ENCODE results near the gene ACCS.

Gene ACCS

GRCh38 chr11:44095506-44096359 lies 29.7 kb downstream of the ACCS start, which contains the start of gene EXT2:
Gene EXT2, plus strand, starts transcription at chr11:44095678. Its CDS starts 12,035 bp downstream, at chr11:44107713.
- H3K79me2 ChIP-seq (ENCODE audit: insufficient read depth, low read length): no peaks in the 10 kb centered on the region
- H3K36me3 ChIP-seq (ENCODE audit: low read length): no peaks in the 10 kb centered on the region; the same call in 1 of the 2 replicates
- no peak within 1 kb of the TSS for H3K27ac ChIP-seq (ENCODE audit: low read depth, low read length)
- peak within 1 kb of the TSS; percentile 94 for H2AFZ ChIP-seq (ENCODE audit: low read depth, low read length, severe bottlenecking)
- no peaks in the 10 kb centered on the region for H3F3A ChIP-seq (ENCODE audit: insufficient read depth)
- H3K9me3 ChIP-seq (ENCODE audit: insufficient read depth, low read length): no peaks in the 10 kb centered on the region
- TF ChIP-seq EZH2phosphoT487 (conservative IDR thresholded peaks at IDR 0.05; ENCODE audit: low read length): no peak
- TF ChIP-seq, protein P1, sequence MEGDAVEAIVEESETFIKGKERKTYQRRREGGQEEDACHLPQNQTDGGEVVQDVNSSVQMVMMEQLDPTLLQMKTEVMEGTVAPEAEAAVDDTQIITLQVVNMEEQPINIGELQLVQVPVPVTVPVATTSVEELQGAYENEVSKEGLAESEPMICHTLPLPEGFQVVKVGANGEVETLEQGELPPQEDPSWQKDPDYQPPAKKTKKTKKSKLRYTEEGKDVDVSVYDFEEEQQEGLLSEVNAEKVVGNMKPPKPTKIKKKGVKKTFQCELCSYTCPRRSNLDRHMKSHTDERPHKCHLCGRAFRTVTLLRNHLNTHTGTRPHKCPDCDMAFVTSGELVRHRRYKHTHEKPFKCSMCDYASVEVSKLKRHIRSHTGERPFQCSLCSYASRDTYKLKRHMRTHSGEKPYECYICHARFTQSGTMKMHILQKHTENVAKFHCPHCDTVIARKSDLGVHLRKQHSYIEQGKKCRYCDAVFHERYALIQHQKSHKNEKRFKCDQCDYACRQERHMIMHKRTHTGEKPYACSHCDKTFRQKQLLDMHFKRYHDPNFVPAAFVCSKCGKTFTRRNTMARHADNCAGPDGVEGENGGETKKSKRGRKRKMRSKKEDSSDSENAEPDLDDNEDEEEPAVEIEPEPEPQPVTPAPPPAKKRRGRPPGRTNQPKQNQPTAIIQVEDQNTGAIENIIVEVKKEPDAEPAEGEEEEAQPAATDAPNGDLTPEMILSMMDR (IDR thresholded peaks at IDR 0.05; ENCODE audit: insufficient read depth, low read length, poor library complexity, severe bottlenecking): peak; percentile 82
- no peaks in the 10 kb centered on the region for H3K27me3 ChIP-seq (ENCODE audit: low read length)
- no peaks in the 10 kb centered on the region for H3K9me2 ChIP-seq (replicated peaks; ENCODE audit: insufficient read depth, low read length)
- peak within 1 kb of the TSS; percentile 72 for H3K9ac ChIP-seq (ENCODE audit: low read length)
- H3K4me3 ChIP-seq (ENCODE audit: insufficient read depth, low read length, poor library complexity, severe bottlenecking): peak within 1 kb of the TSS; percentile 77
- peak within 1 kb of the TSS; percentile 82 for H3K4me2 ChIP-seq (ENCODE audit: low read depth, low read length, poor library complexity, severe bottlenecking)
- H4K20me1 ChIP-seq (ENCODE audit: low read depth, low read length): no peaks in the 10 kb centered on the region

GRCh38 chr11:44096360-44097185 lies 30.5 kb downstream of the ACCS start:
- no peaks in the 10 kb centered on the region for H3K27me3 ChIP-seq (ENCODE audit: low read length)
- TF ChIP-seq EZH2phosphoT487 (conservative IDR thresholded peaks at IDR 0.05; ENCODE audit: low read length): no peak
- TF ChIP-seq, protein P1 (IDR thresholded peaks at IDR 0.05; ENCODE audit: insufficient read depth, low read length, poor library complexity, severe bottlenecking): no peak
- H3K9me3 ChIP-seq (ENCODE audit: insufficient read depth, low read length): no peaks in the 10 kb centered on the region
- no peaks in the 10 kb centered on the region for H3K79me2 ChIP-seq (ENCODE audit: insufficient read depth, low read length)
- H3K9ac ChIP-seq (ENCODE audit: low read length): peak overlapping the region; percentile 72
- no peaks in the 10 kb centered on the region for H3K9me2 ChIP-seq (replicated peaks; ENCODE audit: insufficient read depth, low read length)
- no peaks in the 10 kb centered on the region for H3F3A ChIP-seq (ENCODE audit: insufficient read depth)
- peak overlapping the region; percentile 77 for H3K4me3 ChIP-seq (ENCODE audit: insufficient read depth, low read length, poor library complexity, severe bottlenecking)
- peak overlapping the region; percentile 94 for H2AFZ ChIP-seq (ENCODE audit: low read depth, low read length, severe bottlenecking)
- no peaks in the 10 kb centered on the region for H4K20me1 ChIP-seq (ENCODE audit: low read depth, low read length)
- no peak overlapping the region for H3K27ac ChIP-seq (ENCODE audit: low read depth, low read length)
- H3K36me3 ChIP-seq (ENCODE audit: low read length): no peaks in the 10 kb centered on the region; the same call in 1 of the 2 replicates
- peak overlapping the region; percentile 82 for H3K4me2 ChIP-seq (ENCODE audit: low read depth, low read length, poor library complexity, severe bottlenecking)

DNA sequence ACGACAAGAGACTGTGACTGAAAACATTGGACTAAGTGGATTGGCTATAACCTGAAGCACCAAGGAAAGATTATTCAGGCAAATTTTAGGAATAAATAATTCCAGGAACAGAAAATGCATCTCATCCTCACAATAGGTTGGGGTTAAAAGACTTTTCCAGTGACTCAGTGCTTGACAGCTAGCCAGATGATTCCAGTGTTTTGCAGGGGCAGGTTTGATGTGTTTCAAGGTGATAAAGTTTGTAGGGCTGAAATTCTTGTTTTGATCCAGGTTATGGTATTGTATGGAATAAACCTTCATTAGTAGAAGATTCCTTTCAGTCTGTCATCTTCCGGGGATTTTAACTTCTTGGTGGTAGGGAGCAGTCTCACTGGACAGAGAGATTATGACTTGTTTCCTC lies 31.8 kb downstream of the ACCS start:
- no peaks in the 10 kb centered on the region for H3K27me3 ChIP-seq (ENCODE audit: low read length)
- H4K20me1 ChIP-seq (ENCODE audit: low read depth, low read length): no peaks in the 10 kb centered on the region

More for the DNA sequence above, 31.8 kb downstream of the ACCS start:
- H3K27ac ChIP-seq (ENCODE audit: low read depth, low read length): no peak overlapping the region
- H3K9me3 ChIP-seq (ENCODE audit: insufficient read depth, low read length): no peaks in the 10 kb centered on the region
- H3K4me3 ChIP-seq (ENCODE audit: insufficient read depth, low read length, poor library complexity, severe bottlenecking): no peak overlapping the region
- no peak overlapping the region for H3K4me2 ChIP-seq (ENCODE audit: low read depth, low read length, poor library complexity, severe bottlenecking)
- no peak overlapping the region for H2AFZ ChIP-seq (ENCODE audit: low read depth, low read length, severe bottlenecking)
- no peak overlapping the region for H3K9ac ChIP-seq (ENCODE audit: low read length)
- H3K79me2 ChIP-seq (ENCODE audit: insufficient read depth, low read length): no peaks in the 10 kb centered on the region
- no peaks in the 10 kb centered on the region for H3K9me2 ChIP-seq (replicated peaks; ENCODE audit: insufficient read depth, low read length)
- H3K36me3 ChIP-seq (ENCODE audit: low read length): no peaks in the 10 kb centered on the region; the same call in 1 of the 2 replicates
- no peak for TF ChIP-seq EZH2phosphoT487 (conservative IDR thresholded peaks at IDR 0.05; ENCODE audit: low read length)
- TF ChIP-seq, protein P1 (IDR thresholded peaks at IDR 0.05; ENCODE audit: insufficient read depth, low read length, poor library complexity, severe bottlenecking): no peak
- H3F3A ChIP-seq (ENCODE audit: insufficient read depth): no peaks in the 10 kb centered on the region

Measured in SU-DHL-6 (cell line).